ENCODE data around the gene INPP5A. TPM values are rescaled to one million over a fixed set of nuclear protein-coding genes. Genes with fewer than 3 reads are reported as not detected.

INPP5A gene
- total RNA-seq, 1 donor from 2014 or later = 41.0 TPM

GRCh38 chr10:132666705-132667341 is 129.2 kb downstream of the INPP5A start:
- Mint-ChIP-seq H3K4me1 (peaks cover 2% of the 10 kb centered on the region), H3K4me3 (no peak overlapping the region), H3K9me3 (no peaks in the 10 kb centered on the region), H3K27ac (no peak overlapping the region), H3K36me3 (peaks cover 10% of the 10 kb centered on the region), H3K27me3 (ENCODE audit: low read depth) (no peaks in the 10 kb centered on the region)
- no peak for DNase-seq (ENCODE audit: low spot score in 2 of 2, unreplicated experiment in 2 of 2)
- TF ChIP-seq, protein P1, sequence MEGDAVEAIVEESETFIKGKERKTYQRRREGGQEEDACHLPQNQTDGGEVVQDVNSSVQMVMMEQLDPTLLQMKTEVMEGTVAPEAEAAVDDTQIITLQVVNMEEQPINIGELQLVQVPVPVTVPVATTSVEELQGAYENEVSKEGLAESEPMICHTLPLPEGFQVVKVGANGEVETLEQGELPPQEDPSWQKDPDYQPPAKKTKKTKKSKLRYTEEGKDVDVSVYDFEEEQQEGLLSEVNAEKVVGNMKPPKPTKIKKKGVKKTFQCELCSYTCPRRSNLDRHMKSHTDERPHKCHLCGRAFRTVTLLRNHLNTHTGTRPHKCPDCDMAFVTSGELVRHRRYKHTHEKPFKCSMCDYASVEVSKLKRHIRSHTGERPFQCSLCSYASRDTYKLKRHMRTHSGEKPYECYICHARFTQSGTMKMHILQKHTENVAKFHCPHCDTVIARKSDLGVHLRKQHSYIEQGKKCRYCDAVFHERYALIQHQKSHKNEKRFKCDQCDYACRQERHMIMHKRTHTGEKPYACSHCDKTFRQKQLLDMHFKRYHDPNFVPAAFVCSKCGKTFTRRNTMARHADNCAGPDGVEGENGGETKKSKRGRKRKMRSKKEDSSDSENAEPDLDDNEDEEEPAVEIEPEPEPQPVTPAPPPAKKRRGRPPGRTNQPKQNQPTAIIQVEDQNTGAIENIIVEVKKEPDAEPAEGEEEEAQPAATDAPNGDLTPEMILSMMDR (IDR thresholded peaks at IDR 0.05; ENCODE audit: unreplicated experiment) = no peak

DNA sequence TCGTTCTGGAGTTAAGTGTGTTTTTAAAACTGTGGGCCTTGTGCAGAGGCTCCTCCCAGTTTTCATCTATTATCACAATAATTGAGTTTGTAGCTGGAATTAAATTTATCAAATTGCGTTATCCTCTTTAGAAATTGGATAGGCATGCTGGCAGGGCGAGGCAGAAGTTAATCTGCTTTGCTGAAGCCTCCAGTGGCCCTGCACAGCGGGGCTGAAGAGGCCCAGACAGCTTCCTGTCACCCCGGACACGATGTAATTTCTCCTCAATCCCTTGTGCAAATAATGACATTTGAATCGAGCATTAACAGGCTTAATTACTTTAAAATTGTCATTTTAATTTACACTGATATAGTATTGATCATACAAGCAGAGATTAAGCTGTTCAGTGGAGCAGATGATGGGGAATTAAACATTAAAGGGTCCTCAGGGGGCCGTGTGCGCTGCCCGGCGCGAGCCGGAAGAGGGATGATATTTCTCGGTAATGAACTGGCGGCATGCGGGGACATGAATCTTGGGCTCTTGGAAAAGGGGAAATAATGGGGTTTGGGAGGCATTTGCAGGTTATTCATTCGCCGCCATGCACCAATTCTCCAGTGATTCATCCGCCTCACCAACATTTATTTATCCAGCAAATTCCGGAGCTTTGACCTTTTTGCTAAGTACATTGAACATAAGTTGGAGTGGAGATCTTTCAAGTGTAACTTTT is 129.9 kb downstream of the INPP5A start:
- H3K9me3 Mint-ChIP-seq = peaks cover 5% of the 10 kb centered on the region
- TF ChIP-seq, protein P1 (IDR thresholded peaks at IDR 0.05; ENCODE audit: unreplicated experiment) = no peak
- no peak for DNase-seq (ENCODE audit: low spot score in 2 of 2, unreplicated experiment in 2 of 2)
- H3K27ac Mint-ChIP-seq = no peak overlapping the region
- no peaks in the 10 kb centered on the region for H3K27me3 Mint-ChIP-seq (ENCODE audit: low read depth)
- H3K4me1 Mint-ChIP-seq = peaks cover 2% of the 10 kb centered on the region
- no peak overlapping the region for H3K4me3 Mint-ChIP-seq
- H3K36me3 Mint-ChIP-seq = peaks cover 12% of the 10 kb centered on the region

GRCh38 chr10:132668048-132668394 is 130.4 kb downstream of the INPP5A start:
- no peak overlapping the region for H3K27ac Mint-ChIP-seq
- H3K27me3 Mint-ChIP-seq (ENCODE audit: low read depth) = no peaks in the 10 kb centered on the region
- H3K4me3 Mint-ChIP-seq = no peak overlapping the region
- TF ChIP-seq, protein P1 (IDR thresholded peaks at IDR 0.05; ENCODE audit: unreplicated experiment) = no peak
- H3K36me3 Mint-ChIP-seq = peaks cover 17% of the 10 kb centered on the region
- DNase-seq (ENCODE audit: low spot score in 2 of 2, unreplicated experiment in 2 of 2) = no peak
- peaks cover 10% of the 10 kb centered on the region for H3K9me3 Mint-ChIP-seq
- H3K4me1 Mint-ChIP-seq = peaks cover 2% of the 10 kb centered on the region

DNA sequence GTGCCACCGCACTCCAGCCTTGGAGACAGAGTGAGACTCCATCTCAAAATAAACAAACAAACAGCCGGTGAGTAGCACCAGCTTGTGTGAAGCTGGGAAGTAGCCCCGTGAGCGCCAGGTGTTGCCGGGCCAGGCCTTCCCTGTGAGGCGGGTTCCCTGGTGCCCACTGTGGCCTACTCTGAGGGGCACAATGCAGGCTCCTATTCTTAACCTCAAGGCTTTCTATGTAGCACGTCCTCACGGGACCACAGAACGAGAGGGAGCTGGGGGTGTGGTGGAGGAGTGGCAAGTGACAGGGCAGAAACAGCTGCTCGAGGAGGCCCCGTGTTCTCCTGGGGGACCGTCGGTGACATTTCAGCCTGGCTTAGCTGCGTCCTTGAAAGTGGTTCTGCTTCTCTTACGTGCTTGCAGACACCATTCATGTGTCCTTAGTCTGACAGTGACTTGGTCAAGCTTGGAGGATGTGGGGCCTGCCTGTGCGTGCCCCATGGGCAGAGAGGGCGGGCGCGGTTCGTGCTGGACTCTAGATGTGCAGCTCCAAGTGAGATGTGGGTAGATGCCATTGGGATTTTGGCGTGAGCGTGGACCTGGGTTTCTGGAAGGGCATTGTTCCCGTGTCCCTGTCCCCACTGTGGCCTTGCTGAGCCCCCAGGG is 131.7 kb downstream of the INPP5A start:
- Mint-ChIP-seq H3K27me3 (ENCODE audit: low read depth) (no peaks in the 10 kb centered on the region), H3K27ac (no peak overlapping the region)

GRCh38 chr10:132670546-132671227 is 133.1 kb downstream of the INPP5A start:
- Mint-ChIP-seq H3K4me3 (no peak overlapping the region), H3K9me3 (peaks cover 11% of the 10 kb centered on the region), H3K36me3 (peaks cover 21% of the 10 kb centered on the region), H3K27ac (no peak overlapping the region), H3K4me1 (peaks cover 2% of the 10 kb centered on the region), H3K27me3 (ENCODE audit: low read depth) (no peaks in the 10 kb centered on the region)
- TF ChIP-seq, protein P1 (IDR thresholded peaks at IDR 0.05; ENCODE audit: unreplicated experiment) = no peak
- no peak for DNase-seq (ENCODE audit: low spot score in 2 of 2, unreplicated experiment in 2 of 2)

More for the DNA sequence above, 131.7 kb downstream of the INPP5A start:
- Mint-ChIP-seq H3K4me3 (no peak overlapping the region), H3K36me3 (peaks cover 21% of the 10 kb centered on the region), H3K4me1 (peaks cover 2% of the 10 kb centered on the region), H3K9me3 (peaks cover 11% of the 10 kb centered on the region)
- TF ChIP-seq, protein P1 (IDR thresholded peaks at IDR 0.05; ENCODE audit: unreplicated experiment) = no peak
- DNase-seq (ENCODE audit: low spot score in 2 of 2, unreplicated experiment in 2 of 2) = no peak

Data from mesothelial cell of epicardium (in vitro differentiated cells).